Astrocyte (in vitro differentiated cells and primary cell): ENCODE data around the gene SLC7A5.
"Not testable (repeated sequence)": the region's sequence is repeated elsewhere in the genome, so short reads cannot be mapped to it uniquely, and the experiment has no call there.

Experiments used
- EZH2 ChIP-seq: IDR thresholded peaks from 2 replicates; pipeline ENCODE4 v1.6.1; 2012; ENCODE audit warnings: mild to moderate bottlenecking, low read length, inconsistent platforms; ENCODE audit not compliant: insufficient read depth
- TF ChIP-seq, protein P1 (sequence below): IDR thresholded peaks from 2 replicates; pipeline ENCODE4 v1.5.1; 2011; ENCODE audit warnings: low read depth, mild to moderate bottlenecking, inconsistent platforms, low read length, moderate library complexity; ENCODE audit not compliant: insufficient read depth

DNA sequence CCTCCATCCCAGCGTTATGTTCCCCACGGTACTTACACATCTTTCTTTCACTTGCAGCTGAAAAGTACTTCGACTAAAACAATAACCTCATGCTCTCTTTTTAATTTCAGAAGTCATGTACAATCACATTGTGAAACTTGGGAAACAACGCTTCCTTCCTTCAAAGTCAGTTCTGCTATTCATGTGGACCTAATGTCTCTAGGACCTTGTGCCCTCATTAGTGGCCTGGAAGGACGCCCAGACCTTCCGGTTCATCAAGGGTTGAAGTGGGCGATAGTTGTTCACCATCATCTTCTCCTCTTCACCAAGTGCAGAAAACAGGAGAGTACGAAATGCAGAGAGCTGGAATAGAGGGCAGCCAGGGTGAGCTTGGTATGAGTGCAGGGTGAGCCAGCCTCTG is 18.6 kb upstream of the SLC7A5 start:
- TF ChIP-seq, protein P1, sequence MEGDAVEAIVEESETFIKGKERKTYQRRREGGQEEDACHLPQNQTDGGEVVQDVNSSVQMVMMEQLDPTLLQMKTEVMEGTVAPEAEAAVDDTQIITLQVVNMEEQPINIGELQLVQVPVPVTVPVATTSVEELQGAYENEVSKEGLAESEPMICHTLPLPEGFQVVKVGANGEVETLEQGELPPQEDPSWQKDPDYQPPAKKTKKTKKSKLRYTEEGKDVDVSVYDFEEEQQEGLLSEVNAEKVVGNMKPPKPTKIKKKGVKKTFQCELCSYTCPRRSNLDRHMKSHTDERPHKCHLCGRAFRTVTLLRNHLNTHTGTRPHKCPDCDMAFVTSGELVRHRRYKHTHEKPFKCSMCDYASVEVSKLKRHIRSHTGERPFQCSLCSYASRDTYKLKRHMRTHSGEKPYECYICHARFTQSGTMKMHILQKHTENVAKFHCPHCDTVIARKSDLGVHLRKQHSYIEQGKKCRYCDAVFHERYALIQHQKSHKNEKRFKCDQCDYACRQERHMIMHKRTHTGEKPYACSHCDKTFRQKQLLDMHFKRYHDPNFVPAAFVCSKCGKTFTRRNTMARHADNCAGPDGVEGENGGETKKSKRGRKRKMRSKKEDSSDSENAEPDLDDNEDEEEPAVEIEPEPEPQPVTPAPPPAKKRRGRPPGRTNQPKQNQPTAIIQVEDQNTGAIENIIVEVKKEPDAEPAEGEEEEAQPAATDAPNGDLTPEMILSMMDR, result not testable (repeated sequence)
- not testable (repeated sequence) for TF ChIP-seq EZH2
